Measurements from ENCODE around the gene MBD3. TPM values are rescaled to one million over a fixed set of nuclear protein-coding genes. Genes with fewer than 3 reads are reported as not detected.

Gene MBD3
- total RNA-seq, 2 experiments from 2014 or later = 34.3 to 35.2 TPM

DNA sequence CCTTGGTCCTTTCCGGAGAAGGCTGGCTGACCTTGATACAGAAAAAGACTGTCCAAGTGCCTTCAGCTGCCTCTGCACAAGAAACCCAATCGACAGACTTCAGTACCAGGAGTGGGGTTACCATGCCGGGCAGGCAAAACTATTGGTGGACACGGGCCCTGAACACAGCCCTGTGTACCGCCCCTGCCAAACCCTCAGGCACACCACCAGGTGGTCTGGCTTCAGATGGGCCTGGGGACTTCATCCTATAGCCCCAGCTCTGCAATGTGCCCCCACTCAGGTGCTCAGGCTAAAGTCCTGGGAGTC lies 42.2 kb upstream of the MBD3 start:
- no peaks in the 10 kb centered on the region for H3K9me3 Mint-ChIP-seq
- H3K27ac ChIP-seq (ENCODE audit: low read depth in 1 of 2, low read length in 2 of 2) = no peak overlapping the region
- peaks cover 0 to 6% of the 10 kb centered on the region in 2 experiments for H3K9me3 ChIP-seq (ENCODE audit: control insufficient read depth in 1 of 2, insufficient read depth in 1 of 2, low read length in 2 of 2)
- H3K4me3 Mint-ChIP-seq = no peak overlapping the region
- intact Hi-C loops (cut with DNase I, micrococcal nuclease) = no loop called here
- H3K4me1 ChIP-seq (ENCODE audit: insufficient read depth, low read length) = no peaks in the 10 kb centered on the region
- H3K4me1 Mint-ChIP-seq (ENCODE audit: low read depth) = no peaks in the 10 kb centered on the region
- no peaks in the 10 kb centered on the region for H3K27me3 Mint-ChIP-seq
- H3K27me3 ChIP-seq (ENCODE audit: control insufficient read depth in 1 of 2, insufficient read depth in 2 of 2, low read length in 2 of 2) = no peaks in the 10 kb centered on the region
- ChIA-PET CTCF (no interaction called here), POLR2A (no interaction called here)
- H3K36me3 Mint-ChIP-seq (ENCODE audit: low read depth) = peaks cover 42% of the 10 kb centered on the region
- no peak overlapping the region for H3K27ac Mint-ChIP-seq
- peaks cover 45% of the 10 kb centered on the region for H3K36me3 ChIP-seq (ENCODE audit: insufficient read depth, low read length)
- ATAC-seq (ENCODE audit: poor library complexity) = no peak
- TF ChIP-seq, protein P1, sequence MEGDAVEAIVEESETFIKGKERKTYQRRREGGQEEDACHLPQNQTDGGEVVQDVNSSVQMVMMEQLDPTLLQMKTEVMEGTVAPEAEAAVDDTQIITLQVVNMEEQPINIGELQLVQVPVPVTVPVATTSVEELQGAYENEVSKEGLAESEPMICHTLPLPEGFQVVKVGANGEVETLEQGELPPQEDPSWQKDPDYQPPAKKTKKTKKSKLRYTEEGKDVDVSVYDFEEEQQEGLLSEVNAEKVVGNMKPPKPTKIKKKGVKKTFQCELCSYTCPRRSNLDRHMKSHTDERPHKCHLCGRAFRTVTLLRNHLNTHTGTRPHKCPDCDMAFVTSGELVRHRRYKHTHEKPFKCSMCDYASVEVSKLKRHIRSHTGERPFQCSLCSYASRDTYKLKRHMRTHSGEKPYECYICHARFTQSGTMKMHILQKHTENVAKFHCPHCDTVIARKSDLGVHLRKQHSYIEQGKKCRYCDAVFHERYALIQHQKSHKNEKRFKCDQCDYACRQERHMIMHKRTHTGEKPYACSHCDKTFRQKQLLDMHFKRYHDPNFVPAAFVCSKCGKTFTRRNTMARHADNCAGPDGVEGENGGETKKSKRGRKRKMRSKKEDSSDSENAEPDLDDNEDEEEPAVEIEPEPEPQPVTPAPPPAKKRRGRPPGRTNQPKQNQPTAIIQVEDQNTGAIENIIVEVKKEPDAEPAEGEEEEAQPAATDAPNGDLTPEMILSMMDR (IDR thresholded peaks at IDR 0.05) = no peak
- H3K4me3 ChIP-seq (ENCODE audit: low read length) = no peak overlapping the region
- no peak for DNase-seq

GRCh38 chr19:1634242-1634937 lies 41.7 kb upstream of the MBD3 start:
- no peaks in the 10 kb centered on the region for H3K4me1 Mint-ChIP-seq (ENCODE audit: low read depth)

DNA sequence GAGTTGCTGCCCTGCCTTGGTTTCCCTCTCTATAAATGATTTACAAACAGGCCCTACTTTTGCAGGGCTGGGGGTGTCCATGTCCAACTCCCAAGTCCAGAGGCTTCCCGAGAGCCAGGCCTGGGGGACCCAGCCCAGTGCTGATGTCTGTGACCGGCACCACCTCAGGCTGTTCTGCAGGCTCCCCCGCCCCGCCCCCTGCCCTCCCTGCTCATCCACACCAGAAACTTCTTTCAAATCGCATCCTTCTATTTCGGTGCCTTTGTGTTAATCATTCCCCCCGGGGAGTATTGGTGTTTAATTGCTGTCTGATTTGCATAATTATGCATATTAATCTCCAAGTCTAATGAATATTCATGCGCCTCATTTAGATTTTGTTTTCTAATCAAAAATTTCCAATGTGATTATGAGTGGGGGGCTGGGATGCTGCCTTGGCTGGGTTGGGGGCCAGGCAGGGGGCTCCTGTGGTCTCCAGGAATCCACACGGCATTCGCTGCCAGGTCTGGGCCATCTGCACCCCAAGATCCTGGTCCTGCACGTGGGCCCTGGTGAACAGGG lies 40.7 kb upstream of the MBD3 start:
- no peak overlapping the region for H3K4me3 ChIP-seq (ENCODE audit: low read length)
- H3K9me3 ChIP-seq (ENCODE audit: control insufficient read depth in 1 of 2, insufficient read depth in 1 of 2, low read length in 2 of 2) = peaks cover 0 to 9% of the 10 kb centered on the region in 2 experiments
- ATAC-seq (ENCODE audit: poor library complexity) (no peak), DNase-seq (no peak)
- ChIA-PET CTCF (no interaction called here), POLR2A (no interaction called here)
- Mint-ChIP-seq H3K27me3 (no peaks in the 10 kb centered on the region), H3K4me3 (no peak overlapping the region), H3K36me3 (ENCODE audit: low read depth) (peaks cover 27% of the 10 kb centered on the region), H3K9me3 (no peaks in the 10 kb centered on the region), H3K4me1 (ENCODE audit: low read depth) (no peaks in the 10 kb centered on the region), H3K27ac (no peak overlapping the region)
- no peaks in the 10 kb centered on the region for H3K27me3 ChIP-seq (ENCODE audit: control insufficient read depth in 1 of 2, insufficient read depth in 2 of 2, low read length in 2 of 2)
- H3K27ac ChIP-seq (ENCODE audit: low read depth in 1 of 2, low read length in 2 of 2) = no peak overlapping the region
- TF ChIP-seq, protein P1 (IDR thresholded peaks at IDR 0.05) = no peak
- H3K36me3 ChIP-seq (ENCODE audit: insufficient read depth, low read length) = peaks cover 35% of the 10 kb centered on the region
- no peaks in the 10 kb centered on the region for H3K4me1 ChIP-seq (ENCODE audit: insufficient read depth, low read length)
- intact Hi-C loops (cut with DNase I, micrococcal nuclease) = no loop called here

More at GRCh38 chr19:1634242-1634937, 41.7 kb upstream of the MBD3 start:
- Mint-ChIP-seq H3K27me3 (no peaks in the 10 kb centered on the region), H3K9me3 (no peaks in the 10 kb centered on the region), H3K36me3 (ENCODE audit: low read depth) (peaks cover 37% of the 10 kb centered on the region), H3K4me3 (no peak overlapping the region), H3K27ac (no peak overlapping the region)
- peaks cover 0 to 6% of the 10 kb centered on the region in 2 experiments for H3K9me3 ChIP-seq (ENCODE audit: control insufficient read depth in 1 of 2, insufficient read depth in 1 of 2, low read length in 2 of 2)
- DNase-seq (no peak), ATAC-seq (ENCODE audit: poor library complexity) (no peak)
- no peak overlapping the region for H3K27ac ChIP-seq (ENCODE audit: low read depth in 1 of 2, low read length in 2 of 2)
- ChIA-PET CTCF (no interaction called here), POLR2A (no interaction called here)
- TF ChIP-seq, protein P1 (IDR thresholded peaks at IDR 0.05) = no peak
- no peaks in the 10 kb centered on the region for H3K4me1 ChIP-seq (ENCODE audit: insufficient read depth, low read length)
- H3K36me3 ChIP-seq (ENCODE audit: insufficient read depth, low read length) = peaks cover 45% of the 10 kb centered on the region
- no peaks in the 10 kb centered on the region for H3K27me3 ChIP-seq (ENCODE audit: control insufficient read depth in 1 of 2, insufficient read depth in 2 of 2, low read length in 2 of 2)
- H3K4me3 ChIP-seq (ENCODE audit: low read length) = no peak overlapping the region
- intact Hi-C loops (cut with DNase I, micrococcal nuclease) = no loop called here
